ENCODE measurements around the gene CCDC86.

Gene CCDC86

DNA sequence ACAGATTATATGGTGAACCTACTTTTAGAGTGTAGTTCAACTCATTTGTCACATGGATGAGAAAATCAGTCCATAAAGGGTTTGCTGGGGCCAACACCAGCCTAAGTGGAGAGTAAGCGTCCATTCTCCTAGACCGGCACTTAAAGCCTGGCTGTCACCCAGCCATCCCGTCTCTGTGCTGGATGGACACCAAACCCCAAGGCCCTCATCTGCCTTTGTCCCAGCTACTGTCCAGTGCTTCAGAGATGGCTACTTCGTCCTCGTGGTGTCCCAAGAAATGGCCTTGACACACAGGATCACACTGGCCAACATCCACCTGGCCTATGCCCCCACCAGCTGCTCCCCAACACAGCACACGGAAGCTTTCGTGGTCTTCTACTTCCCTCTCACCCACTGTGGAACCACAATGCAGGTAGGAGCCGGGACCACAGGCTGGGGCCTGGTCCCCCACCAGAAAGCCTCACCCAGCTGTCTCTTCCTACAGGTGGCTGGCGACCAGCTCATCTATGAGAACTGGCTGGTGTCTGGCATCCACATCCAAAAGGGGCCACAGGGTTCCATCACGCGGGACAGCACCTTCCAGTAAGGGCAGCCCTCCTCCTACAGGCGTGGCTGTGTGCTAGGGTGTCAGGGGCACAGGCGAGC is 28.9 kb downstream of the CCDC86 start:
- DNase-seq = no peak

GRCh38 chr11:60871378-60872061 is 29.6 kb downstream of the CCDC86 start:
- DNase-seq = no peak

DNA sequence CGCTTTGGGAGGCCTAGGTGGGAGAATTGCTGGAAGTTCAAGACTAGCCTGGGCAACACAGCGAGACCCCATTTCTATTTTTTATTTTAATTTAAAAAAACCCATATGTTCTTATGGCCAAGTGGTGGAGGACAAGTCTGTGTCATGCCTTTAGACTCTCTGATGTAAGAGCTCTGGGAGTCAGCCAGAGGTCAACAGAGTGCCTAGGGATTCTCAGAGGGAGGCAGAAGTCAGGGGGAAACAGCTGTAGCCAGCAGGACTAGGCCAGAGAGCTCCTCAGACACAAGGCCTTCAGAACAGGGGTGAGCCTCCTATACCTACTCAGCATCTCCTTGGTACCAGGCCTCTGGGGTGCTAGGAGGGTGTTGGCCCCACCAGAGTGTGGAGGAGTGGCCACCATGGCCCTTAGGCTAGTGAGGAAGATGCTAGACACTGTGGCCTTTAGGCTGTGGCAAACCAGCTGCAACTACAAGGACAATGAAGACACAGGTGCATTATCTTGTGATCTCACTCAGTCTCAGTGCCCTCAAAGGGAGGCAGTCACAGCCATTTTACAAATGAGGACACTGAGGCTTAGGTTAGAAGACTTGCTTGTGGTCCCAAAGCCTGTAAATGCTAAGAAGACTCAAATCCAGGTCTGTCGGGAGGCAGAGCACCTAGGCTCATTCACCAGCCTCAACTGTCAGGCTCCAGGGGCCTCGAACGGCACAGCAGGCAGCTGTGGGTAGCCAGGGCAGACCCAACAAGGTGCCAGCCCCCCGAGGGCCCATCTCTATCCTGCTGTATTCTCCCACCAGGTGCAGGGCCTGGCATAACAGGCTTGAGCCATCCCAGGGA is 30.4 kb downstream of the CCDC86 start:
- DNase-seq = no peak

GRCh38 chr11:60872961-60873524 is 31.1 kb downstream of the CCDC86 start:
- no peak for DNase-seq

DNA sequence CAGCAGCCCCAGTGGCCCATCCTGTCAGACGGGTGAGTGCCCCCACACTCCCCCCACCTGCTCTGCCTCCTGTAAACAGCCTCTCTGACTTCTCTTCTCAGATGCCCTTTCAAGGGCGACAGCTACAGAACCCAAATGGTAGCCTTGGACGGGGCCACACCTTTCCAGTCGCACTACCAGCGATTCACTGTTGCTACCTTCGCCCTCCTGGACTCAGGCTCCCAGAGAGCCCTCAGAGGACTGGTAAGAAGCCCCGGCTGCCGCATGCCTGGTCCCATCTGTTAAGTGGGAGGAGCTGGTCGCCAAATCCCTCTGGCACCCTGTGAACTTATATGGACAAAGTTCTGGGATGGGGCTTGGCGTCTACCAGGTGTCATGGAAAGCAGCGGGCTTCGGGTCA is 31.6 kb downstream of the CCDC86 start:
- no peak for DNase-seq

GRCh38 chr11:60874421-60875365 is 32.8 kb downstream of the CCDC86 start:
- no peak for DNase-seq

GRCh38 chr11:60875366-60876167 is 33.7 kb downstream of the CCDC86 start:
- no peak for DNase-seq

DNA sequence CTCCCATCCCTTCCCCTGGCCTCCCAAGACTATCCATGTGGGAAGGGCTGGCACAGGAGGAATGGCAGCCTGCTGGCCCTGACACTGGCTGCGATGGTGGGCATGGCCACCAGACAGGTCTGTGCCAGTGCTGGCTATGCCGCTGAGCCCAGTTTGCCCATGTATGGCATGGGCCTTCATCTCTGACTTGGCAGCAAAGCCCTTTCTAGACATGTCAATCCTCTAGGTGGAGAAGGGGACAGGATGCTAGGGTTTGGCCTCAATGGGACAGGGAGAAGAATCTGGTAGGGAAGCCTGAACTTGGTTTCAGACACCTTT is 34.2 kb downstream of the CCDC86 start:
- no peak for DNase-seq

DNA sequence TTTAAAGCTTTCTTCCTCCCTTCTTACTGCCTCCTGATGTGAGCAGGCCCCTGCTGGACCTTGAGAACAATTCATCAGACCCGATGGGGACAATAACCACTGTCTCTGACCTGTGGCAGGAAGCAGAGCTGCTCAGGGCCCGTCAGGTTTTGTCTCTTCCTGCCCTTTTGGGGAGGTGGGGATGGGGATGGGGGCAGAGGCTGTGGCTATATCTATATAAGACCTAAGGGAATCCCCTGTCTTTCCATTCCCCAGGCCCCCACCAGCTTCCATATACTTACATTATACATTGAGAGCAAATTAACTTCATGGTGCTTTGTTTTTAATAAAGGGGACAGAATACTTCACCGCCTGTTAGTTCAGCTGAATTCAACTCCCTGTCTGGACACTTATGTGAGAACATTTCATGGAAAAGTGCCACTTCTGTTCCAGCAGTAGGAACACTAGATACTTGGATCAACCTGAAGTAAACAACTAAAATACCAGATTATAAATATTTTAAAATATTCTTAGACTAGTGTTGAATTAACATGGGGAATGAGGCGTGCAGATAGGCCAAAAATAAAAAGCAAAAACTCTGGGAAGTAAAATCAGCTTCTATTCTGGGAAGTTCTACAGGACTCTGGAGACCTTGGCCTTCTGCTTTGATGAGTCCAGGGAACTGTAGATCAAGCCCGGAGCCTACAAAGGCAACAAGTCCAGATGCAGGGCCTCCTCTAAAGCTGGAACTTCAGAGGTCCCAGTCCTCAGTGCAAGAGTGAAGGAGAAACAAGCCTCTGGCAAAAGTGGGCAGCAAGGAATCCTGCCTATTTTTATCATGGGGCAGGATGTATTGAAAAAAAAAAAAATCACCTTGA is 36.6 kb downstream of the CCDC86 start:
- no peak for DNase-seq

DNA sequence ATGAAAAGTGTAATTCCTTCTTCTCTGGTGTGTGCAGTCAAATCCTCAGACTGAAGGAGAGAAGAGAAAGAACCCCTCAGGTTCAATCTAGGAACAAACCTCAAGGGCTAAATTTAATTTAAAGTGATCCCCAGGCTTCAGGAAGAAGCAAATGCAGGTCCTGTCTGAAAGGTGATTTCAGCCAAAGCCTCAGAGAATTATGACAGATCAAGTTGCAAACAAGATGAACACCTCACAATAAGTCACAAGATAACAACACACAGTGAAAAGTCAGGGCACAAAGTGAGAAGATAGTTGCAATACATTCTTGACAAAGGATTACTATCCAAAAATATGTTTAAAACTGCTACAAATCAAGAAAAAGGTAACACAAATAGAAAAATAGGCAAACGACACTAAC is 37.2 kb downstream of the CCDC86 start:
- DNase-seq = no peak

- DNase-seq = no peak
These were observed 38.2 kb downstream of the CCDC86 start for GRCh38 chr11:60879971-60880588.

DNA sequence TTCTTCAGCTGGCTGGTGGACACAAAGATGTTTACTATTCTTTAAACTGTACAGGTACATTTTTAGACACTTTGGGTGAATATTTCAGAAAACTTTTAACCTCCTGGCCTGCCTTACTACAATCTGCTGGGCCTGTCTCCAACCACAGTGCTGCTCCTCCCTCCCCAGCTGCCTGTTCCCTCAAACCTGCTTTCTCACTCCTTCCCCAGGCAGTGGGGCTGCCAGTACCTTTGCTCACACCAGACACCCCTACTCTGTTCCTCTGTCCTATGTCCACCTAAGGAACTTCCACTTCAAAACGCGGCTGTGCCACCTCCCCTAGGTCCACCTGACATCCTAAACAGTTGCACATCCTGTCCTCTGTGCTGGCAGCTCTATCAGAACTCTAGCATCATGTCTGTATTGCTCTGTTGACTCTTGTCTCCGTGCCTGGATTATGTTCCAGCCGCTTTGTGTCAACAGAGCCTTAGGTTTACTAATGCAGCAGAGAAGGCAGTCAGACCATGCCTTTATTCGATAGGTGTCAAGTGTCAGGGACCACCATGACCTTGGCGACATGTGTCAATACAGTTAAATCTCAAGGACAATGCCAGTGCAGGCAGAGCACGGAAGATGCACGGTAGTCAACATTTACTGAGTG is 38.9 kb downstream of the CCDC86 start:
- no peak for DNase-seq

- no peak for DNase-seq
These were observed 45.6 kb downstream of the CCDC86 start for GRCh38 chr11:60887556-60887955.

GRCh38 chr11:60889869-60890311 is 48.0 kb downstream of the CCDC86 start:
- DNase-seq = no peak

- no peak for DNase-seq
These were observed 48.8 kb downstream of the CCDC86 start for GRCh38 chr11:60890696-60891095.

GRCh38 chr11:60891103-60891741 is 49.3 kb downstream of the CCDC86 start:
- DNase-seq = no peak

GRCh38 chr11:60895687-60896086 is 53.8 kb downstream of the CCDC86 start:
- DNase-seq = no peak

GRCh38 chr11:60897496-60897895 is 55.6 kb downstream of the CCDC86 start:
- DNase-seq = no peak

All from effector CD8-positive, alpha-beta T cell (primary cell).